ENCODE results near the gene SNCB. TPM values are rescaled to one million over a fixed set of nuclear protein-coding genes. Genes with fewer than 3 reads are reported as not detected.

SNCB gene
- total and polyA plus RNA-seq, 2 of the 8 experiments (the other 6 are each of a cell fraction or from before 2014, with no cell fraction given): 4.2 to 5.9 TPM

DNA sequence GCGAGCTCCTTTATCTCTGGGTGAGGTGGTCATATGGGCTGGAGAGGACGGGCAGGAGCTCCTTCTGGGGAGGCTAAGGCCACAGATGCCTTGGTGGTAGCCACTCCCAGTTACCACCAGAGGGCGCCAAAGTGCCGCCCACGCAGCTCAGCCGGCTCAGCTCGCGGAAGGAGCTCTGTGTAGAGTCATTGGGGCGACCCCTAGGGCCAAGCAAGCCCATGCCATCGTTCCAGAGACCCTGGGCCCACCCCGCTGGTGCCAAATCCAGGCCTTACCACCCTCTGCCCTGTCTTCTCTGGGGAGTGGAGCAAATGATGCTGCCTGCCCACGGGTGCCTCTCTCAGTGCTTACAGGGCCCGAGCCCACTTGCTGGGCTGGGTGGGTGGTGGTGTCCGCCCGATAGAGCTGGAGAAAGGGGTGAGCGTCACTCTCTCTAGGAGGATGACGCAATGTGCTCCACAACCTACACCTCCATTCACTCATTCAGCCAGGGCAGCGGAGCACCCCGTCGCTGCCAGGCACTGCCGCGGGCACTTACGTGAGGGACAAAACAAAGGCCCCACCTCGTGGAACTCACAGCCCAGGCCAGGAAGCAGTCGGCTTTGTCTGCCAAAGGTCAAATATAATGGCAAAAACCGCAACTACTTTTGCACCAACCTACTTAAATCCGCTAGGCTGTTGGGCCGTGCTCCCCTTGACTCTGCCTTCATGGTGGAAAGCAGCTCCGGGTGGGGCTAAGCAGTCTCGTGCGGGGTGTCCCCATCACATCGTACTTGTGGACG, 30.7 kb upstream of the SNCB start (continued):
- TF ChIP-seq PHF8 (conservative IDR thresholded peaks at IDR 0.05; ENCODE audit: low read depth, low read length) (no peak), JUND (IDR thresholded peaks at IDR 0.05; ENCODE audit: low read length) (0 out of 2 replicates have a peak, but pooled peaks have one; percentile 11), EGR1 (IDR thresholded peaks at IDR 0.05; ENCODE audit: borderline replicate concordance, low read depth, low read length) (peak; percentile 97; the same call in 1 of the 2 replicates), CEBPB (IDR thresholded peaks at IDR 0.05; ENCODE audit: low read depth, low read length) (peak; percentile 91), CHD2 (IDR thresholded peaks at IDR 0.05; ENCODE audit: low read length) (no peak), CTCF (IDR thresholded peaks at IDR 0.05; ENCODE audit: control extremely low read depth in 1 of 3, insufficient read depth in 1 of 3, low read depth in 1 of 3, low read length in 3 of 3) (peak in 2 of 3 experiments; percentile 98 to 99; a peak in 3 of 4 replicates), GABPA (IDR thresholded peaks at IDR 0.05; ENCODE audit: borderline replicate concordance, insufficient read depth, low read length) (peak; percentile 68; the same call in 1 of the 2 replicates), CREB1 (IDR thresholded peaks at IDR 0.05) (0 out of 2 replicates have a peak, but pooled peaks have one; percentile 18), TAF1 (IDR thresholded peaks at IDR 0.05; ENCODE audit: low read depth, low read length) (no peak), CTBP2 (IDR thresholded peaks at IDR 0.05; ENCODE audit: borderline replicate concordance, insufficient read depth, insufficient read length, low read length) (no peak), GTF2F1 (IDR thresholded peaks at IDR 0.05; ENCODE audit: borderline replicate concordance, low read depth, low read length) (no peak), TAF7 (optimal IDR thresholded peaks at IDR 0.05; ENCODE audit: borderline replicate concordance, low read depth, low read length) (peak; percentile 74), HDAC2 (IDR thresholded peaks at IDR 0.05; ENCODE audit: borderline replicate concordance in 1 of 2, low read depth in 2 of 2, low read length in 2 of 2) (0 out of 4 replicates have a peak, but pooled peaks of 1 of the 2 experiments have one; percentile 32), BCL11A (IDR thresholded peaks at IDR 0.05; ENCODE audit: low read depth in 2 of 2, low read length in 2 of 2) (no peak), YY1 (IDR thresholded peaks at IDR 0.05; ENCODE audit: low read depth, low read length) (peak; percentile 52; the same call in 1 of the 2 replicates), BACH1 (IDR thresholded peaks at IDR 0.05; ENCODE audit: low read length) (peak; percentile 72)
- TF ChIP-seq, protein P1, sequence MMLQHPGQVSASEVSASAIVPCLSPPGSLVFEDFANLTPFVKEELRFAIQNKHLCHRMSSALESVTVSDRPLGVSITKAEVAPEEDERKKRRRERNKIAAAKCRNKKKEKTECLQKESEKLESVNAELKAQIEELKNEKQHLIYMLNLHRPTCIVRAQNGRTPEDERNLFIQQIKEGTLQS (IDR thresholded peaks at IDR 0.05; ENCODE audit: insufficient read depth, low read depth, low read length): peak; percentile 54
